ENCODE measurements around the gene LAMA2. TPM values are rescaled to one million over a fixed set of nuclear protein-coding genes. Genes with fewer than 3 reads are reported as not detected.

Gene LAMA2
- total and polyA plus RNA-seq, 2 donors from 2014 or later: 2.2 to 20.8 TPM

GRCh38 chr6:129498541-129498940 is 615.6 kb downstream of the LAMA2 start:
- Histone ChIP-seq H3K27me3 (ENCODE audit: control insufficient read depth, insufficient read depth, low read length) (no peaks in the 10 kb centered on the region), H3K27ac (ENCODE audit: low read depth in 2 of 2, low read length in 2 of 2) (no peak overlapping the region), H3K9ac (ENCODE audit: low read length in 3 of 3) (no peak overlapping the region), H3K9me3 (ENCODE audit: control insufficient read depth in 2 of 3, insufficient read depth in 1 of 3, low read length in 3 of 3) (no peaks in the 10 kb centered on the region), H3K4me3 (ENCODE audit: low read length in 3 of 3) (peak overlapping the region in 1 of 3 donors; percentile 16), H3K4me1 (ENCODE audit: control insufficient read depth in 2 of 3, insufficient read depth in 2 of 3, low read depth in 1 of 3, low read length in 3 of 3) (peaks cover 0 to 2% (median 0%) of the 10 kb centered on the region in 3 donors), H3K36me3 (ENCODE audit: control insufficient read depth in 2 of 3, insufficient read depth in 3 of 3, low read length in 3 of 3) (no peaks in the 10 kb centered on the region)
- no peak for TF ChIP-seq CTCF (IDR thresholded peaks at IDR 0.05; ENCODE audit: borderline replicate concordance, extremely low read depth, insufficient read depth)
- intact Hi-C loops (cut with DNase I): loop anchor here (10.0 kb wide), 1 partner anchor 246 kb away; no protein-coding TSS in a partner anchor
- FAIRE-seq: peak; percentile 19
- peak in 1 of 5 donors; percentile 24 for DNase-seq

- Histone ChIP-seq H3K27me3 (ENCODE audit: control insufficient read depth, insufficient read depth, low read length) (no peaks in the 10 kb centered on the region), H3K4me3 (ENCODE audit: low read length in 3 of 3) (peak overlapping the region in 1 of 3 donors; percentile 16), H3K9me3 (ENCODE audit: control insufficient read depth in 2 of 3, insufficient read depth in 1 of 3, low read length in 3 of 3) (no peaks in the 10 kb centered on the region), H3K4me1 (ENCODE audit: control insufficient read depth in 2 of 3, insufficient read depth in 2 of 3, low read depth in 1 of 3, low read length in 3 of 3) (peaks cover 0 to 2% (median 0%) of the 10 kb centered on the region in 3 donors), H3K27ac (ENCODE audit: low read depth in 2 of 2, low read length in 2 of 2) (no peak overlapping the region), H3K36me3 (ENCODE audit: control insufficient read depth in 2 of 3, insufficient read depth in 3 of 3, low read length in 3 of 3) (no peaks in the 10 kb centered on the region), H3K9ac (ENCODE audit: low read length in 3 of 3) (no peak overlapping the region)
- TF ChIP-seq CTCF (IDR thresholded peaks at IDR 0.05; ENCODE audit: borderline replicate concordance, extremely low read depth, insufficient read depth): peak; percentile 48
- DNase-seq: peak in 2 of 5 donors; percentile 76 to 78
- peak; percentile 89 for FAIRE-seq
- intact Hi-C loops (cut with DNase I): loop anchor here (10.0 kb wide), 1 partner anchor 246 kb away; no protein-coding TSS in a partner anchor
Observed at GRCh38 chr6:129498950-129499842, 616.3 kb downstream of the LAMA2 start.

GRCh38 chr6:129499843-129500219 is 616.9 kb downstream of the LAMA2 start:
- Histone ChIP-seq H3K36me3 (ENCODE audit: control insufficient read depth in 2 of 3, insufficient read depth in 3 of 3, low read length in 3 of 3) (no peaks in the 10 kb centered on the region), H3K4me3 (ENCODE audit: low read length in 3 of 3) (no peak overlapping the region), H3K27me3 (ENCODE audit: control insufficient read depth, insufficient read depth, low read length) (no peaks in the 10 kb centered on the region), H3K27ac (ENCODE audit: low read depth in 2 of 2, low read length in 2 of 2) (no peak overlapping the region), H3K9me3 (ENCODE audit: control insufficient read depth in 2 of 3, insufficient read depth in 1 of 3, low read length in 3 of 3) (no peaks in the 10 kb centered on the region), H3K9ac (ENCODE audit: low read length in 3 of 3) (no peak overlapping the region), H3K4me1 (ENCODE audit: control insufficient read depth in 2 of 3, insufficient read depth in 2 of 3, low read depth in 1 of 3, low read length in 3 of 3) (peaks cover 0 to 2% (median 0%) of the 10 kb centered on the region in 3 donors)
- no peak for TF ChIP-seq CTCF (IDR thresholded peaks at IDR 0.05; ENCODE audit: borderline replicate concordance, extremely low read depth, insufficient read depth)
- intact Hi-C loops (cut with DNase I): loop anchor here (10.0 kb wide), 1 partner anchor 245 kb away; no protein-coding TSS in a partner anchor
- FAIRE-seq: no peak
- DNase-seq: no peak

Data from kidney (tissue), 14 donors.